HEK293 (cell line): ENCODE results near the gene LCN1.

Experiments used
- CTCF ChIA-PET: fragments of 350-600 bp; formaldehyde crosslinking; extraction: SDS; loops from one replicate; lab custom pipeline; 2021; ENCODE audit warnings: antibody characterized with exemption; lab: Yijun Ruan, JAX
- POLR2A ChIA-PET: fragments of 300-600 bp; formaldehyde crosslinking; extraction: SDS; loops from one replicate; lab custom pipeline; 2020; ENCODE audit warnings: antibody characterized with exemption, inconsistent platforms; lab: Yijun Ruan, JAX
- H3K27ac ChIP-seq: fragments of 200-500 bp; sonication (Bioruptor generic); 2 replicates; pipeline ENCODE4 v1.5.1; 2014; ENCODE audit warnings: low read depth, low read length, control low read depth, inconsistent platforms; ENCODE audit errors: extremely low read depth
- H3K36me3 ChIP-seq, 2 experiments: fragments of 200-500 bp in 1 of 2; sonication (Bioruptor generic) in 1 of 2; 1 replicate in 1 of 2; 2 replicates in 1 of 2; pipeline ENCODE4 v1.5.1; 2014 to 2017; ENCODE audit warnings: inconsistent platforms in 2 of 2, low read length in 2 of 2; ENCODE audit not compliant: control insufficient read depth in 2 of 2, insufficient read depth in 1 of 2
- H3K4me1 ChIP-seq: fragments of 200-500 bp; sonication (Bioruptor generic); 2 replicates; pipeline ENCODE4 v1.5.1; 2014; ENCODE audit warnings: mild to moderate bottlenecking, low read length, inconsistent platforms; ENCODE audit not compliant: control insufficient read depth, insufficient read depth
- H3K4me3 ChIP-seq: 2 replicates; pipeline ENCODE4 v1.5.1; 2011; ENCODE audit warnings: low read depth, mild to moderate bottlenecking, control low read depth, low read length, moderate library complexity
- H3K9me3 ChIP-seq: fragments of 200-500 bp; sonication (Bioruptor generic); 2 replicates; pipeline ENCODE4 v1.5.1; 2014; ENCODE audit warnings: low read depth, low read length, inconsistent platforms; ENCODE audit not compliant: control insufficient read depth, insufficient read depth
- HIC1 ChIP-seq: fragments of 450-650 bp; formaldehyde crosslinking; IDR thresholded peaks from 2 replicates; pipeline ENCODE4 v1.5.1; 2016; ENCODE audit warnings: missing biosample characterization, missing genetic modification characterization
- IKZF3 ChIP-seq: fragments of 450-650 bp; IDR thresholded peaks from 2 replicates; pipeline ENCODE4 v1.5.0; 2018; ENCODE audit warnings: missing biosample characterization, mild to moderate bottlenecking, missing genetic modification characterization, moderate library complexity
- KLF9 ChIP-seq: fragments of 450-650 bp; formaldehyde crosslinking; IDR thresholded peaks from 2 replicates; pipeline ENCODE4 v1.5.1; 2016; ENCODE audit warnings: missing biosample characterization, missing genetic modification characterization, low read depth
- PRDM2 ChIP-seq: fragments of 450-650 bp; formaldehyde crosslinking; IDR thresholded peaks from 2 replicates; pipeline ENCODE4 v1.5.1; 2016; ENCODE audit warnings: missing biosample characterization, missing genetic modification characterization, borderline replicate concordance
- ZBTB44 ChIP-seq: fragments of 450-650 bp; IDR thresholded peaks from 2 replicates; pipeline ENCODE4 v1.5.1; 2018; ENCODE audit warnings: missing biosample characterization, mild to moderate bottlenecking, missing genetic modification characterization
- ZFP69B ChIP-seq: fragments of 450-650 bp; formaldehyde crosslinking; IDR thresholded peaks from 2 replicates; pipeline ENCODE4 v1.5.1; 2016; ENCODE audit warnings: missing biosample characterization, missing genetic modification characterization
- ZNF114 ChIP-seq: fragments of 450-650 bp; formaldehyde crosslinking; IDR thresholded peaks from 2 replicates; pipeline ENCODE4 v1.5.0; 2017; ENCODE audit warnings: missing biosample characterization, missing genetic modification characterization
- ZNF157 ChIP-seq: fragments of 450-650 bp; formaldehyde crosslinking; IDR thresholded peaks from 2 replicates; pipeline ENCODE4 v1.5.1; 2016; ENCODE audit warnings: missing biosample characterization, missing genetic modification characterization
- ZNF223 ChIP-seq: fragments of 450-650 bp; formaldehyde crosslinking; IDR thresholded peaks from 2 replicates; pipeline ENCODE4 v1.5.1; 2016; ENCODE audit warnings: missing biosample characterization, missing genetic modification characterization
- ZNF26 ChIP-seq: fragments of 450-650 bp; formaldehyde crosslinking; IDR thresholded peaks from 2 replicates; pipeline ENCODE4 v1.5.1; 2016; ENCODE audit warnings: missing biosample characterization, missing genetic modification characterization
- ZNF292 ChIP-seq: fragments of 450-650 bp; formaldehyde crosslinking; IDR thresholded peaks from 2 replicates; pipeline ENCODE4 v1.5.1; 2016; ENCODE audit warnings: low read depth, missing biosample characterization, missing genetic modification characterization, borderline replicate concordance
- ZNF354C ChIP-seq: fragments of 450-650 bp; formaldehyde crosslinking; IDR thresholded peaks from 2 replicates; pipeline ENCODE4 v1.5.1; 2016; ENCODE audit warnings: missing biosample characterization, missing genetic modification characterization, low read depth, borderline replicate concordance
- ZNF366 ChIP-seq: fragments of 450-650 bp; formaldehyde crosslinking; conservative IDR thresholded peaks from 2 replicates; pipeline ENCODE4 v1.5.1; 2016; ENCODE audit warnings: missing biosample characterization, missing genetic modification characterization
- ZNF549 ChIP-seq: fragments of 450-650 bp; IDR thresholded peaks from 2 replicates; pipeline ENCODE4 v1.5.1; 2018; ENCODE audit warnings: missing biosample characterization, missing genetic modification characterization, mild to moderate bottlenecking, inconsistent platforms, moderate library complexity
- ZNF571 ChIP-seq: fragments of 450-650 bp; formaldehyde crosslinking; IDR thresholded peaks from 2 replicates; pipeline ENCODE4 v1.5.0; 2017; ENCODE audit warnings: missing biosample characterization, missing genetic modification characterization
- ZNF585B ChIP-seq: fragments of 450-650 bp; formaldehyde crosslinking; IDR thresholded peaks from 2 replicates; pipeline ENCODE4 v1.5.1; 2016; ENCODE audit warnings: missing biosample characterization, missing genetic modification characterization
- ZNF768 ChIP-seq: fragments of 450-650 bp; formaldehyde crosslinking; IDR thresholded peaks from 2 replicates; pipeline ENCODE4 v1.5.1; 2018; ENCODE audit warnings: missing biosample characterization, mild to moderate bottlenecking, missing genetic modification characterization
- ZNF776 ChIP-seq: fragments of 450-650 bp; formaldehyde crosslinking; IDR thresholded peaks from 2 replicates; pipeline ENCODE4 v1.5.0; 2017; ENCODE audit warnings: missing biosample characterization, missing genetic modification characterization, borderline replicate concordance
- ZNF837 ChIP-seq: fragments of 450-650 bp; formaldehyde crosslinking; IDR thresholded peaks from 2 replicates; pipeline ENCODE4 v1.5.1; 2016; ENCODE audit warnings: missing biosample characterization, missing genetic modification characterization

LCN1 gene

GRCh38 chr9:135509458-135509857, 11.8 kb upstream of the LCN1 start (continued):
- no peak for TF ChIP-seq ZBTB44

- TF ChIP-seq ZNF837 (tag by site-specific recombination) (no peak), ZNF571 (tag by site-specific recombination) (no peak), KLF9 (no peak), ZNF768 (no peak), IKZF3 (tag by site-specific recombination) (no peak), ZNF157 (tag by site-specific recombination) (no peak), ZNF549 (no peak), ZNF26 (no peak), ZFP69B (tag by site-specific recombination) (no peak), ZNF292 (tag by site-specific recombination) (no peak), ZNF366 (no peak), ZBTB44 (no peak), ZNF354C (tag by site-specific recombination) (no peak), ZNF776 (no peak), ZNF223 (tag by site-specific recombination) (no peak), HIC1 (tag by site-specific recombination) (no peak), ZNF114 (tag by site-specific recombination) (no peak), PRDM2 (tag by site-specific recombination) (no peak), ZNF585B (tag by site-specific recombination) (no peak)
- Histone ChIP-seq H3K27ac (no peak overlapping the region), H3K36me3 (no peaks in the 10 kb centered on the region), H3K4me1 (no peaks in the 10 kb centered on the region), H3K9me3 (no peaks in the 10 kb centered on the region), H3K4me3 (no peak overlapping the region)
- CTCF ChIA-PET: no interaction called here
- POLR2A ChIA-PET: interaction anchor here (0.6 kb wide), 1 partner anchor 78 kb away, joined by 3 read pairs; no protein-coding TSS in a partner anchor
Observed at GRCh38 chr9:135512241-135512603, 9.0 kb upstream of the LCN1 start.
